HepG2 (cell line): ENCODE measurements around the gene CCT3. TPM values are rescaled to one million over a fixed set of nuclear protein-coding genes. Genes with fewer than 3 reads are reported as not detected.
A peak's percentile ranks its signal among the peaks of the same experiment; 100 is the strongest.

Experiments used
- ADNP ChIP-seq: sonication (generic); formaldehyde crosslinking; IDR thresholded peaks from 2 replicates; pipeline ENCODE4 v1.4.0; 2020; ENCODE audit warnings: missing genetic modification reagents
- GLI4 ChIP-seq: sonication (generic); formaldehyde crosslinking; IDR thresholded peaks from 2 replicates; pipeline ENCODE4 v1.5.1; 2020; ENCODE audit warnings: missing genetic modification reagents, mild to moderate bottlenecking, moderate library complexity, borderline replicate concordance
- GPN1 ChIP-seq: sonication (generic); formaldehyde crosslinking; IDR thresholded peaks from 2 replicates; pipeline ENCODE4 v1.5.1; 2020; ENCODE audit warnings: missing genetic modification reagents, borderline replicate concordance
- KDM1A ChIP-seq: IDR thresholded peaks from 2 replicates; pipeline ENCODE4 v1.6.1; 2016; ENCODE audit warnings: missing compliant biosample characterization
- KDM3A ChIP-seq: IDR thresholded peaks from 2 replicates; pipeline ENCODE4 v1.6.1; 2018; ENCODE audit warnings: low read depth, missing compliant biosample characterization
- KLF11 ChIP-seq: IDR thresholded peaks from 2 replicates; pipeline ENCODE4 v1.6.1; 2016; ENCODE audit warnings: missing compliant biosample characterization
- MLLT10 ChIP-seq: sonication (generic); formaldehyde crosslinking; IDR thresholded peaks from 2 replicates; pipeline ENCODE4 v1.4.0; 2020; ENCODE audit warnings: missing genetic modification reagents
- NFE2 ChIP-seq: sonication (generic); formaldehyde crosslinking; IDR thresholded peaks from 2 replicates; pipeline ENCODE4 v1.4.0; 2020; ENCODE audit warnings: missing genetic modification reagents
- NFE2L1 ChIP-seq: sonication (generic); formaldehyde crosslinking; IDR thresholded peaks from 2 replicates; pipeline ENCODE4 v1.4.0; 2020; ENCODE audit warnings: missing genetic modification reagents, mild to moderate bottlenecking, borderline replicate concordance
- NRL ChIP-seq: sonication (generic); formaldehyde crosslinking; IDR thresholded peaks from 2 replicates; pipeline ENCODE4 v1.5.0; 2020; ENCODE audit warnings: missing genetic modification reagents, mild to moderate bottlenecking, moderate library complexity, borderline replicate concordance
- REL ChIP-seq: sonication (generic); formaldehyde crosslinking; conservative IDR thresholded peaks from 2 replicates; pipeline ENCODE4 v1.8.0; 2022; ENCODE audit warnings: mild to moderate bottlenecking, missing genetic modification reagents, moderate library complexity
- SALL1 ChIP-seq: sonication (generic); formaldehyde crosslinking; IDR thresholded peaks from 2 replicates; pipeline ENCODE4 v1.8.0; 2022; ENCODE audit warnings: mild to moderate bottlenecking, missing genetic modification reagents
- SP5 ChIP-seq: IDR thresholded peaks from 2 replicates; pipeline ENCODE4 v1.6.1; 2016; ENCODE audit warnings: low read depth, borderline replicate concordance
- STAT5B ChIP-seq: sonication (generic); formaldehyde crosslinking; IDR thresholded peaks from 2 replicates; pipeline ENCODE4 v1.4.0; 2020; ENCODE audit warnings: missing genetic modification reagents
- THYN1 ChIP-seq: sonication (generic); formaldehyde crosslinking; IDR thresholded peaks from 2 replicates; pipeline ENCODE4 v1.8.1; 2023; ENCODE audit warnings: low read depth, mild to moderate bottlenecking, moderate library complexity, missing genetic modification reagents, borderline replicate concordance
- ZNF354B ChIP-seq: sonication (generic); formaldehyde crosslinking; IDR thresholded peaks from 2 replicates; pipeline ENCODE4 v1.8.0; 2022; ENCODE audit warnings: mild to moderate bottlenecking, missing genetic modification reagents
- ZNF709 ChIP-seq: sonication (generic); formaldehyde crosslinking; IDR thresholded peaks from 2 replicates; pipeline ENCODE4 v1.5.0; 2020; ENCODE audit warnings: mild to moderate bottlenecking, missing genetic modification reagents
- polyA plus RNA-seq, 8 experiments: library from polyadenylated mRNA; depleted of rRNA in 3 of 8; stranded (reverse) in 7 of 8; unstranded in 1 of 8; fragments of >200 nt; fragmentation: Illumina TruSeq in 4 of 8; extraction: Trizol in 4 of 8; gene quantifications; 2 replicates each; pipeline versions ENCODE4 v1.2.1 to v1.2.3, GENCODE V29; 2011 to 2016; ENCODE audit warnings: low read depth in 4 of 8, missing spikeins in 1 of 8, mixed read lengths in 1 of 8; ENCODE audit not compliant: insufficient read depth in 1 of 8
- total RNA-seq, 5 experiments: library from RNA; depleted of rRNA; stranded (reverse); fragments of >200 nt; fragmentation: Illumina TruSeq; extraction: Trizol; gene quantifications; 2 replicates each; pipeline ENCODE4 v1.2.3, GENCODE V29; 2016; ENCODE audit warnings: low read depth in 1 of 5
- TF ChIP-seq, protein P1 (sequence below): sonication (generic); formaldehyde crosslinking; IDR thresholded peaks from 2 replicates; pipeline ENCODE4 v1.8.1; 2023; ENCODE audit warnings: mild to moderate bottlenecking, missing genetic modification reagents, borderline replicate concordance
- TF ChIP-seq, protein P2 (sequence below): sonication (generic); formaldehyde crosslinking; IDR thresholded peaks from 2 replicates; pipeline ENCODE4 v1.4.0; 2020; ENCODE audit warnings: mild to moderate bottlenecking, missing genetic modification reagents, borderline replicate concordance
- TF ChIP-seq, protein P3 (sequence below): sonication (generic); formaldehyde crosslinking; conservative IDR thresholded peaks from 2 replicates; pipeline ENCODE4 v1.8.0; 2022; ENCODE audit warnings: low read depth, missing genetic modification reagents
- TF ChIP-seq, protein P4 (sequence below): sonication (generic); formaldehyde crosslinking; IDR thresholded peaks from 2 replicates; pipeline ENCODE4 v1.5.1; 2020; ENCODE audit warnings: missing genetic modification reagents, mild to moderate bottlenecking, borderline replicate concordance
- TF ChIP-seq, protein P5 (sequence below): sonication (generic); formaldehyde crosslinking; IDR thresholded peaks from 2 replicates; pipeline ENCODE4 v1.5.0; 2020; ENCODE audit warnings: missing genetic modification reagents, mild to moderate bottlenecking, borderline replicate concordance

CCT3 gene
- total and polyA plus RNA-seq, 2 of the 13 experiments (the other 11 are each of a cell fraction or from before 2014, with no cell fraction given) = 319 to 615 TPM

DNA sequence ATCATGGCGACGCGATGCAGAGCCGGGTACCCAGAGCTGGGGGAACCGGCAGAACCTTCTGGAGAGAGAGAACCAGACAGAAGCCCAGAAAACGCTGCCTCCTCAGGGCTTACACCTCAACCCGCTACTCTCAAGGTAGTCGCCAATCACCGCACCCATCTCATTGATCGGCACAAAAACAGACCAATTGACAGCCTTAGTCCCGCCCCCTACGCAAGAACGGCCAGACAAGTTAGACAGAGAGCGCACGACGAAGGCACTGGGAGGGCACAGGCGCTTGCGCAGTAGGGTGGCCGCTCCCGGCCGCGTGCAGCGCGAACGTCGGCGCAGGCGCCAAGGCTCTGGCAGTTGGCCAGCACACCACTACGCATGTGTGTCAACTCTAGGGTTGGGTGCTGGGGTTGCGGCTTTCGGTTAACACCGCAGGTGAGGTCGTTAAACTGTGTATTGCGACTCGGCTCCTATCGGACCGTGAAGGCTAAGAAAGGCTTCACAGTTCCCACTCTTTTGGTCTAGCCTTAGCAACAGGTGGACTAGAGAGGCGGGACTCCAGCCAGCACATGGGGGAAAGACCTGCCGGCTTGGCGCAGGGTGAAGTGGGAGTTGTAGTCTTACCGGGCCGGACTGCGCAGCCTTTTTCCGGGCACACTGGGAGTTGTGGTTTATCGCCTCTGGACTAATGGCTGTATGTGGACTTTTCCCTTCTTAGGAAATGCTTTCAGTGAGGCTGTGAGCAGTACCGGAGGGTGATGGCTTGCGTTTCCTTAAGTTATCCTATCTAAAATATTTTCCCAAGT lies at the start of gene CCT3, which contains the start of gene TSACC (continued):
- TF ChIP-seq ADNP (no peak), KDM1A (CRISPR knock-in tag) (no peak), KLF11 (CRISPR knock-in tag) (no peak), NFE2 (CRISPR knock-in tag) (no peak), REL (CRISPR knock-in tag) (no peak), THYN1 (CRISPR knock-in tag) (no peak), SP5 (CRISPR knock-in tag) (no peak), KDM3A (CRISPR knock-in tag) (0 out of 2 replicates have a peak, but pooled peaks have one; percentile 19), MLLT10 (no peak), GPN1 (CRISPR knock-in tag) (no peak), ZNF354B (CRISPR knock-in tag) (no peak), SALL1 (CRISPR knock-in tag) (peak; percentile 56), NFE2L1 (CRISPR knock-in tag) (no peak), GLI4 (CRISPR knock-in tag) (no peak), STAT5B (CRISPR knock-in tag) (no peak), NRL (no peak; the same call in 1 of the 2 replicates), ZNF709 (CRISPR knock-in tag) (peak; percentile 93)
- TF ChIP-seq, protein P1, sequence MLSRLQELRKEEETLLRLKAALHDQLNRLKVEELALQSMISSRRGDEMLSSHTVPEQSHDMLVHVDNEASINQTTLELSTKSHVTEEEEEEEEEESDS (CRISPR knock-in tag) = no peak
- TF ChIP-seq, protein P2, sequence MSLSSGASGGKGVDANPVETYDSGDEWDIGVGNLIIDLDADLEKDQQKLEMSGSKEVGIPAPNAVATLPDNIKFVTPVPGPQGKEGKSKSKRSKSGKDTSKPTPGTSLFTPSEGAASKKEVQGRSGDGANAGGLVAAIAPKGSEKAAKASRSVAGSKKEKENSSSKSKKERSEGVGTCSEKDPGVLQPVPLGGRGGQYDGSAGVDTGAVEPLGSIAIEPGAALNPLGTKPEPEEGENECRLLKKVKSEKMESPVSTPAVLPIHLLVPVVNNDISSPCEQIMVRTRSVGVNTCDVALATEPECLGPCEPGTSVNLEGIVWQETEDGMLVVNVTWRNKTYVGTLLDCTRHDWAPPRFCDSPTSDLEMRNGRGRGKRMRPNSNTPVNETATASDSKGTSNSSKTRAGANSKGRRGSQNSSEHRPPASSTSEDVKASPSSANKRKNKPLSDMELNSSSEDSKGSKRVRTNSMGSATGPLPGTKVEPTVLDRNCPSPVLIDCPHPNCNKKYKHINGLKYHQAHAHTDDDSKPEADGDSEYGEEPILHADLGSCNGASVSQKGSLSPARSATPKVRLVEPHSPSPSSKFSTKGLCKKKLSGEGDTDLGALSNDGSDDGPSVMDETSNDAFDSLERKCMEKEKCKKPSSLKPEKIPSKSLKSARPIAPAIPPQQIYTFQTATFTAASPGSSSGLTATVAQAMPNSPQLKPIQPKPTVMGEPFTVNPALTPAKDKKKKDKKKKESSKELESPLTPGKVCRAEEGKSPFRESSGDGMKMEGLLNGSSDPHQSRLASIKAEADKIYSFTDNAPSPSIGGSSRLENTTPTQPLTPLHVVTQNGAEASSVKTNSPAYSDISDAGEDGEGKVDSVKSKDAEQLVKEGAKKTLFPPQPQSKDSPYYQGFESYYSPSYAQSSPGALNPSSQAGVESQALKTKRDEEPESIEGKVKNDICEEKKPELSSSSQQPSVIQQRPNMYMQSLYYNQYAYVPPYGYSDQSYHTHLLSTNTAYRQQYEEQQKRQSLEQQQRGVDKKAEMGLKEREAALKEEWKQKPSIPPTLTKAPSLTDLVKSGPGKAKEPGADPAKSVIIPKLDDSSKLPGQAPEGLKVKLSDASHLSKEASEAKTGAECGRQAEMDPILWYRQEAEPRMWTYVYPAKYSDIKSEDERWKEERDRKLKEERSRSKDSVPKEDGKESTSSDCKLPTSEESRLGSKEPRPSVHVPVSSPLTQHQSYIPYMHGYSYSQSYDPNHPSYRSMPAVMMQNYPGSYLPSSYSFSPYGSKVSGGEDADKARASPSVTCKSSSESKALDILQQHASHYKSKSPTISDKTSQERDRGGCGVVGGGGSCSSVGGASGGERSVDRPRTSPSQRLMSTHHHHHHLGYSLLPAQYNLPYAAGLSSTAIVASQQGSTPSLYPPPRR (CRISPR knock-in tag) = no peak
- TF ChIP-seq, protein P3, sequence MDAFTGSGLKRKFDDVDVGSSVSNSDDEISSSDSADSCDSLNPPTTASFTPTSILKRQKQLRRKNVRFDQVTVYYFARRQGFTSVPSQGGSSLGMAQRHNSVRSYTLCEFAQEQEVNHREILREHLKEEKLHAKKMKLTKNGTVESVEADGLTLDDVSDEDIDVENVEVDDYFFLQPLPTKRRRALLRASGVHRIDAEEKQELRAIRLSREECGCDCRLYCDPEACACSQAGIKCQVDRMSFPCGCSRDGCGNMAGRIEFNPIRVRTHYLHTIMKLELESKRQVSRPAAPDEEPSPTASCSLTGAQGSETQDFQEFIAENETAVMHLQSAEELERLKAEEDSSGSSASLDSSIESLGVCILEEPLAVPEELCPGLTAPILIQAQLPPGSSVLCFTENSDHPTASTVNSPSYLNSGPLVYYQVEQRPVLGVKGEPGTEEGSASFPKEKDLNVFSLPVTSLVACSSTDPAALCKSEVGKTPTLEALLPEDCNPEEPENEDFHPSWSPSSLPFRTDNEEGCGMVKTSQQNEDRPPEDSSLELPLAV (CRISPR knock-in tag) = no peak
- TF ChIP-seq, protein P4, sequence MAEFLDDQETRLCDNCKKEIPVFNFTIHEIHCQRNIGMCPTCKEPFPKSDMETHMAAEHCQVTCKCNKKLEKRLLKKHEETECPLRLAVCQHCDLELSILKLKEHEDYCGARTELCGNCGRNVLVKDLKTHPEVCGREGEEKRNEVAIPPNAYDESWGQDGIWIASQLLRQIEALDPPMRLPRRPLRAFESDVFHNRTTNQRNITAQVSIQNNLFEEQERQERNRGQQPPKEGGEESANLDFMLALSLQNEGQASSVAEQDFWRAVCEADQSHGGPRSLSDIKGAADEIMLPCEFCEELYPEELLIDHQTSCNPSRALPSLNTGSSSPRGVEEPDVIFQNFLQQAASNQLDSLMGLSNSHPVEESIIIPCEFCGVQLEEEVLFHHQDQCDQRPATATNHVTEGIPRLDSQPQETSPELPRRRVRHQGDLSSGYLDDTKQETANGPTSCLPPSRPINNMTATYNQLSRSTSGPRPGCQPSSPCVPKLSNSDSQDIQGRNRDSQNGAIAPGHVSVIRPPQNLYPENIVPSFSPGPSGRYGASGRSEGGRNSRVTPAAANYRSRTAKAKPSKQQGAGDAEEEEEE (CRISPR knock-in tag) = no peak
- TF ChIP-seq, protein P5, sequence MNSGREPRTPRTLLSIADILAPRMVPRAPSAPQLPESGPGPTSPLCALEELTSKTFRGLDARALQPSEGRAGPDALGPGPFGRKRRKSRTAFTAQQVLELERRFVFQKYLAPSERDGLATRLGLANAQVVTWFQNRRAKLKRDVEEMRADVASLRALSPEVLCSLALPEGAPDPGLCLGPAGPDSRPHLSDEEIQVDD (CRISPR knock-in tag) = no peak
